ENCODE results near the gene TTLL8. TPM values are rescaled to one million over a fixed set of nuclear protein-coding genes. Genes with fewer than 3 reads are reported as not detected.

Gene TTLL8
- polyA plus RNA-seq, 1 of the 3 experiments (the other 2 are of a cell fraction) = not detected

DNA sequence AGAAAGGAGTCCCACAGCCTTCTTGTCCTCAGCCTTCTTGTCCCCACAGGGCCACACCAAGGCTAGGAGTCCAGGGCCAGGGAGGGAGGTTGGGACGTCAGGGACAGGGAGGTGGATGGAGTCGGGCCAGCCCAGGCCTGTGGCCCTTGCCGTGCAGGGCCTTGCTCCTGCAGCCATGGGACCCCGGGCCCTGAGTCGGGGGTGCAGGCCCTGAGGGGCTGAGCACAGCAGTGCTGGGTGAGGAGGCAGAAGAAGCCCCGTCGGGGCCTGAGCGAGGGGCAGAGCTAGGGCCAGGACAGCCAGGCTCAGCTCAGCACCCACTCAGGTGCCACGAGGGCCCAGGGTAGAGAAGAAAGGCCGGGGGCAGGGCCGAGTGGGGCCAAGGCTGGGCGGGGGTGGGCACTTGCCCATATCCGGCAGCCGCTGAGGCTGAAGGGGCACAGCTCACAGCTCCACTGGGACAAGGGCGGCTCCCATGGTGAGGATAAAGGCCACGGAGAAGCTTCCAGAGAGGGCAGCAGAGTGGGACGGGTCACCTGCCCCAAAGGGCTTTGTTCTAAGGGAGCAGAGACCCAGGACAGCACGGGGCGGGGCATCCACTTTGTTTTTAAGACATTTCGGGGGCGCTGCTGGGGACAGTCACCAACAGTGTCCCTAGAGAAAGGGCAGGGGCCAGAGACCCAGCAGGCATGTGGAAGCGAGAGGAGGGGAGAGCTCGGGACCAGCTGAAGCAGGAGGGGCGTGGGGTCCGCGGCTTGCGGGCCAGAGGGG is 23.5 kb upstream of the TTLL8 start:
- H3K9me2 ChIP-seq = no peaks in the 10 kb centered on the region
- no peak for TF ChIP-seq RFX5 (IDR thresholded peaks at IDR 0.05; ENCODE audit: low read length)
- TF ChIP-seq, protein P1, sequence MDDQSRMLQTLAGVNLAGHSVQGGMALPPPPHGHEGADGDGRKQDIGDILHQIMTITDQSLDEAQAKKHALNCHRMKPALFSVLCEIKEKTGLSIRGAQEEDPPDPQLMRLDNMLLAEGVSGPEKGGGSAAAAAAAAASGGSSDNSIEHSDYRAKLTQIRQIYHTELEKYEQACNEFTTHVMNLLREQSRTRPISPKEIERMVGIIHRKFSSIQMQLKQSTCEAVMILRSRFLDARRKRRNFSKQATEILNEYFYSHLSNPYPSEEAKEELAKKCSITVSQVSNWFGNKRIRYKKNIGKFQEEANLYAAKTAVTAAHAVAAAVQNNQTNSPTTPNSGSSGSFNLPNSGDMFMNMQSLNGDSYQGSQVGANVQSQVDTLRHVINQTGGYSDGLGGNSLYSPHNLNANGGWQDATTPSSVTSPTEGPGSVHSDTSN (IDR thresholded peaks at IDR 0.05) = no peak
- TF ChIP-seq, protein P2, sequence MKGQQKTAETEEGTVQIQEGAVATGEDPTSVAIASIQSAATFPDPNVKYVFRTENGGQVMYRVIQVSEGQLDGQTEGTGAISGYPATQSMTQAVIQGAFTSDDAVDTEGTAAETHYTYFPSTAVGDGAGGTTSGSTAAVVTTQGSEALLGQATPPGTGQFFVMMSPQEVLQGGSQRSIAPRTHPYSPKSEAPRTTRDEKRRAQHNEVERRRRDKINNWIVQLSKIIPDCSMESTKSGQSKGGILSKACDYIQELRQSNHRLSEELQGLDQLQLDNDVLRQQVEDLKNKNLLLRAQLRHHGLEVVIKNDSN (IDR thresholded peaks at IDR 0.05; ENCODE audit: borderline replicate concordance, low read depth) = no peak
- TF ChIP-seq RAD21 (IDR thresholded peaks at IDR 0.05; ENCODE audit: low read length) = no peak
- no peak for TF ChIP-seq TAF1 (IDR thresholded peaks at IDR 0.05; ENCODE audit: borderline replicate concordance, low read depth, low read length)
- no peak for TF ChIP-seq POLR2AphosphoS5 (IDR thresholded peaks at IDR 0.05; ENCODE audit: low read depth, low read length)
- no peak for TF ChIP-seq TCF12 (IDR thresholded peaks at IDR 0.05)
- TF ChIP-seq EZH2phosphoT487 (IDR thresholded peaks at IDR 0.05; ENCODE audit: borderline replicate concordance, low read depth) = no peak
- no peak overlapping the region for H3K4me2 ChIP-seq
- ChIA-PET CTCF (interaction anchor here (0.7 to 1.3 kb wide), 3 partner anchors 9 to 132 kb away, joined by 3 to 4 read pairs (median 4); no protein-coding TSS in a partner anchor), POLR2A (interaction anchor here (0.6 kb wide), 1 partner anchor 47 kb away, joined by 3 read pairs; no protein-coding TSS in a partner anchor)
- DNase-seq = peak; percentile 36
- no peak overlapping the region for H3K4me3 ChIP-seq (ENCODE audit: low read depth in 2 of 2, low read length in 1 of 2)
- H3K27ac ChIP-seq (ENCODE audit: low read depth in 2 of 2, low read length in 1 of 2) = no peak overlapping the region
- peaks cover 0 to 16% of the 10 kb centered on the region in 2 experiments; a peak in 1 of 4 replicates for H3K4me1 ChIP-seq (ENCODE audit: control insufficient read depth in 1 of 2, insufficient read depth in 2 of 2, low read depth in 1 of 2, low read length in 1 of 2)
- H3K9ac ChIP-seq = no peak overlapping the region
- H3K27me3 ChIP-seq (ENCODE audit: insufficient read depth) = no peaks in the 10 kb centered on the region; the same call in 1 of the 2 replicates
- no peaks in the 10 kb centered on the region for H3K79me2 ChIP-seq (ENCODE audit: insufficient read depth)
- WGBS (ENCODE audit: low lambda C conversion rate) = 74% methylated on average over 16 of the region's 27 CpGs
- no peaks in the 10 kb centered on the region for H3K9me3 ChIP-seq
- no peaks in the 10 kb centered on the region for H3K36me3 ChIP-seq (replicated peaks in 1 of 2; ENCODE audit: control insufficient read depth in 1 of 2, insufficient read depth in 2 of 2, low read length in 1 of 2)
- H3F3A ChIP-seq (replicated peaks; ENCODE audit: insufficient read depth) = no peaks in the 10 kb centered on the region
- no peaks in the 10 kb centered on the region for H4K20me1 ChIP-seq (ENCODE audit: insufficient read depth)
- no peak overlapping the region for H2AFZ ChIP-seq (ENCODE audit: low read depth)

DNA sequence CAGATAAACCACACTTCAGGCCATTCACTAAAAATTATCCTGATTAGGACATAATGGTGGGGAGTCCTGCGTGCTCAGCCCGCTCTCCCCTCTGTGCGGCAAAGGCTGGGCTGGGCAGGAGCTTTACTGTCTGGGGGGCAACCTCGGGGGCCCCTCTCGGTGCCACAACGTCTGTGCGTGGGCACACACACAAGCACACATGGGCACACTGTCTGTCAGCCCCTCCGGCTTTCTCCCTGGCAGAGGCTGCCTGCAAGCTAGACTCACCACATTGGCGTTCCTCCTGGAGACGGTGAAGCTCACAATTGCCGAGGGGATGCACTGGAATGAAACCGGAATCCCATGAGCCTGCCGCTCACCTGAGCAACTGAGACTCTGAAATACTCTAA is 22.0 kb upstream of the TTLL8 start:
- no peak for TF ChIP-seq NFIC (IDR thresholded peaks at IDR 0.05; ENCODE audit: borderline replicate concordance)
- TF ChIP-seq POLR2AphosphoS5 (IDR thresholded peaks at IDR 0.05; ENCODE audit: low read depth, low read length) = no peak
- no peak for TF ChIP-seq ELF1 (IDR thresholded peaks at IDR 0.05)
- no peak for TF ChIP-seq RAD21 (IDR thresholded peaks at IDR 0.05; ENCODE audit: low read length)
- TF ChIP-seq, protein P3, sequence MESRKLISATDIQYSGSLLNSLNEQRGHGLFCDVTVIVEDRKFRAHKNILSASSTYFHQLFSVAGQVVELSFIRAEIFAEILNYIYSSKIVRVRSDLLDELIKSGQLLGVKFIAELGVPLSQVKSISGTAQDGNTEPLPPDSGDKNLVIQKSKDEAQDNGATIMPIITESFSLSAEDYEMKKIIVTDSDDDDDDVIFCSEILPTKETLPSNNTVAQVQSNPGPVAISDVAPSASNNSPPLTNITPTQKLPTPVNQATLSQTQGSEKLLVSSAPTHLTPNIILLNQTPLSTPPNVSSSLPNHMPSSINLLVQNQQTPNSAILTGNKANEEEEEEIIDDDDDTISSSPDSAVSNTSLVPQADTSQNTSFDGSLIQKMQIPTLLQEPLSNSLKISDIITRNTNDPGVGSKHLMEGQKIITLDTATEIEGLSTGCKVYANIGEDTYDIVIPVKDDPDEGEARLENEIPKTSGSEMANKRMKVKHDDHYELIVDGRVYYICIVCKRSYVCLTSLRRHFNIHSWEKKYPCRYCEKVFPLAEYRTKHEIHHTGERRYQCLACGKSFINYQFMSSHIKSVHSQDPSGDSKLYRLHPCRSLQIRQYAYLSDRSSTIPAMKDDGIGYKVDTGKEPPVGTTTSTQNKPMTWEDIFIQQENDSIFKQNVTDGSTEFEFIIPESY (IDR thresholded peaks at IDR 0.05; ENCODE audit: borderline replicate concordance, low read depth) = no peak
- Histone ChIP-seq H3F3A (replicated peaks; ENCODE audit: insufficient read depth) (no peaks in the 10 kb centered on the region), H4K20me1 (ENCODE audit: insufficient read depth) (no peaks in the 10 kb centered on the region), H3K9ac (no peak overlapping the region), H2AFZ (ENCODE audit: low read depth) (no peak overlapping the region), H3K27me3 (ENCODE audit: insufficient read depth) (no peaks in the 10 kb centered on the region; the same call in 1 of the 2 replicates), H3K4me2 (no peak overlapping the region), H3K9me3 (no peaks in the 10 kb centered on the region), H3K36me3 (replicated peaks in 1 of 2; ENCODE audit: control insufficient read depth in 1 of 2, insufficient read depth in 2 of 2, low read length in 1 of 2) (no peaks in the 10 kb centered on the region), H3K79me2 (ENCODE audit: insufficient read depth) (no peaks in the 10 kb centered on the region), H3K4me1 (ENCODE audit: control insufficient read depth in 1 of 2, insufficient read depth in 2 of 2, low read depth in 1 of 2, low read length in 1 of 2) (peaks cover 0 to 16% of the 10 kb centered on the region in 2 experiments; a peak in 1 of 4 replicates), H3K27ac (ENCODE audit: low read depth in 2 of 2, low read length in 1 of 2) (no peak overlapping the region), H3K9me2 (no peaks in the 10 kb centered on the region), H3K4me3 (ENCODE audit: low read depth in 2 of 2, low read length in 1 of 2) (no peak overlapping the region)
- ChIA-PET CTCF (interaction anchor here (1.2 kb wide), 1 partner anchor 318 kb away, joined by 3 read pairs; no protein-coding TSS in a partner anchor), POLR2A (no interaction called here)
- DNase-seq = peak; percentile 19
- 63% methylated on average over 12 of the region's 13 CpGs for WGBS (ENCODE audit: low lambda C conversion rate)
